ENCODE data around the gene NQO2.
A peak's percentile ranks its signal among the peaks of the same experiment; 100 is the strongest.
"Not testable (repeated sequence)": the region's sequence is repeated elsewhere in the genome, so short reads cannot be mapped to it uniquely, and the experiment has no call there.

Gene NQO2

GRCh38 chr6:2972219-2972487, 27.5 kb upstream of the NQO2 start:
- H3K27me3 Mint-ChIP-seq; ATAC-seq (replicated peaks; ENCODE audit: extremely low read depth, poor library complexity, severe bottlenecking); H3K9me3 Mint-ChIP-seq; H3K36me3 Mint-ChIP-seq (ENCODE audit: insufficient read depth); DNase-seq (ENCODE audit: low spot score in 2 of 2): not testable (repeated sequence)
- Mint-ChIP-seq H3K4me1 (peaks cover 39% of the 10 kb centered on the region), H3K27ac (ENCODE audit: low read depth) (peak overlapping the region; percentile 87), H3K4me3 (peak overlapping the region; percentile 87)

GRCh38 chr6:2972685-2973084, 27.0 kb upstream of the NQO2 start:
- not testable (repeated sequence) for H3K36me3 Mint-ChIP-seq (ENCODE audit: insufficient read depth); DNase-seq (ENCODE audit: low spot score in 2 of 2); ATAC-seq (replicated peaks; ENCODE audit: extremely low read depth, poor library complexity, severe bottlenecking); H3K27me3 Mint-ChIP-seq; H3K27ac Mint-ChIP-seq (ENCODE audit: low read depth); H3K9me3 Mint-ChIP-seq
- H3K4me1 Mint-ChIP-seq, result peaks cover 33% of the 10 kb centered on the region
- peak overlapping the region; percentile 87 for H3K4me3 Mint-ChIP-seq

GRCh38 chr6:2973180-2973579, 26.5 kb upstream of the NQO2 start:
- not testable (repeated sequence) for H3K36me3 Mint-ChIP-seq (ENCODE audit: insufficient read depth); H3K27me3 Mint-ChIP-seq; ATAC-seq (replicated peaks; ENCODE audit: extremely low read depth, poor library complexity, severe bottlenecking); DNase-seq (ENCODE audit: low spot score in 2 of 2); H3K9me3 Mint-ChIP-seq
- Mint-ChIP-seq H3K4me3 (peak overlapping the region; percentile 30), H3K4me1 (peaks cover 31% of the 10 kb centered on the region), H3K27ac (ENCODE audit: low read depth) (peak overlapping the region; percentile 59)

DNA sequence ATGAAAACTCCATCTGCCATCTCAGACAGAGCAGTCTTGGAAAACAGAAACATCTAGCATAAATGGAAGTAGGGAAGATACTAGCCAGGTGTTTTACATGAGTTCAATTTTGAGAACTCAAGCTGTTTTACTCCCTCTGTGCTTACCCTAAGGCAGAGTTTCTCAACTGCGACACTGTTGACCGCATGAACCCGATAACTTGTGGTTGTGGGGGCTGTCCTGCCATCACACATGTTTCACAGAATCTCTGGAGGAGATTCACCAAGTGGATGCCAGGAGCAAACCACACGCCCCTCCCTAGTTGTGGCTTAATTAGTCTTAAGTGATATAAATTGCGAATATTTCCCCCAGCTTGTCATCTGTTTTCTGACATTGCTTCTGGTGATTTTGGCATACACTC, 26.0 kb upstream of the NQO2 start:
- DNase-seq (ENCODE audit: low spot score in 2 of 2) (no peak), ATAC-seq (replicated peaks; ENCODE audit: extremely low read depth, poor library complexity, severe bottlenecking) (no peak)
- H3K4me3 Mint-ChIP-seq, result peak overlapping the region; percentile 30
- no peaks in the 10 kb centered on the region for H3K27me3 Mint-ChIP-seq
- peaks cover 31% of the 10 kb centered on the region for H3K4me1 Mint-ChIP-seq
- no peaks in the 10 kb centered on the region for H3K9me3 Mint-ChIP-seq
- H3K27ac Mint-ChIP-seq (ENCODE audit: low read depth), result peak overlapping the region; percentile 59
- H3K36me3 Mint-ChIP-seq (ENCODE audit: insufficient read depth), result peaks cover 9% of the 10 kb centered on the region

GRCh38 chr6:2976060-2976459, 23.6 kb upstream of the NQO2 start:
- no peak for ATAC-seq (replicated peaks; ENCODE audit: extremely low read depth, poor library complexity, severe bottlenecking)
- no peak overlapping the region for H3K4me3 Mint-ChIP-seq
- H3K4me1 Mint-ChIP-seq, result peaks cover 20% of the 10 kb centered on the region
- H3K9me3 Mint-ChIP-seq, result no peaks in the 10 kb centered on the region
- no peak for DNase-seq (ENCODE audit: low spot score in 2 of 2)
- H3K36me3 Mint-ChIP-seq (ENCODE audit: insufficient read depth), result peaks cover 6% of the 10 kb centered on the region
- peaks cover 3% of the 10 kb centered on the region for H3K27me3 Mint-ChIP-seq
- no peak overlapping the region for H3K27ac Mint-ChIP-seq (ENCODE audit: low read depth)

DNA sequence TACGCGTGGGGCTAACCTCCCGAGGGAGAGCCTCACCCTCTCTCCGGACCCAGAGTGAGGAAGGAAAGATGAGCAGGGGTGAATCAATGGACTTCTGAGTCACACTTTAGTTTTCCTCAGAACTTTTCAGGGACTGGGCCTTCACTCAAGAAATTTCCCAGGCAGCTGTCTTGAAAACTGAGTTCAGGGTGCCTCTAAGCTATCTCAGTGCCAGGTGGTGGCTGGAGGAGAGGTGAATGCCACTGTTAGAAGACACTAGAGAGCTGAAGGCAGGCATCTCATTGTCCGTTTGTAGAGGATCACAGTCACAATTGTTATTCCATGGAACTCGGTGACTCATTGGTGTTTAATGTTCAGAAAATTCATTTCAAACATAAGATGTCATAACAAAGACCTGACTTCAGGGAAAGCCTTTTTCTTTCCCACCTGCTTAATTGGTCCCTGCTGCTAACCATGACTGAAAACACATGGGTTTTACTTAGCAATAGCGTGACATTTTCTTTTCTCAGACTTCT, 23.1 kb upstream of the NQO2 start:
- Mint-ChIP-seq H3K27me3 (peaks cover 9% of the 10 kb centered on the region), H3K4me3 (no peak overlapping the region), H3K4me1 (peaks cover 19% of the 10 kb centered on the region), H3K27ac (ENCODE audit: low read depth) (no peak overlapping the region), H3K36me3 (ENCODE audit: insufficient read depth) (peaks cover 5% of the 10 kb centered on the region), H3K9me3 (no peaks in the 10 kb centered on the region)
- ATAC-seq (replicated peaks; ENCODE audit: extremely low read depth, poor library complexity, severe bottlenecking) (no peak), DNase-seq (ENCODE audit: low spot score in 2 of 2) (no peak)

DNA sequence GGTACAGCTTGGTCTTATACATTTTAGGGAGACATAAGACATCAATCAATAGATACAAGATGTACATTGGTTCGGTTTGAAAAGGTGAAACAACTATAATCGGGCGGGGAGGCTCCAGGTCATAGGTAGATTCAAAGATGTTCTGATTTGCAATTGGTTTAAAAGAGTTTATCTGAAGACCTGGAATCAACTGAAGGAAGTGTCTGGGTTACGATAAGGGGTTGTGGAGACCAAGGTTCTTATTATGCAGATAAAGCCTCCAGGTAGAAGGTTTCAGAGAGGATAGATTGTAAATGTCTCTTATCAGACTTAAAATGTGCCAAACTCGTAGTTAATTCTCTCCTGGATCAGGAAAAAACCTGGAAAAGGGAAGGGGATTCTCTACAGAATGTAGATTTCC, 22.4 kb upstream of the NQO2 start:
- no peaks in the 10 kb centered on the region for H3K9me3 Mint-ChIP-seq
- H3K4me3 Mint-ChIP-seq, result no peak overlapping the region
- DNase-seq (ENCODE audit: low spot score in 2 of 2) (no peak), ATAC-seq (replicated peaks; ENCODE audit: extremely low read depth, poor library complexity, severe bottlenecking) (no peak)
- H3K4me1 Mint-ChIP-seq, result peaks cover 14% of the 10 kb centered on the region
- H3K27me3 Mint-ChIP-seq, result peaks cover 15% of the 10 kb centered on the region
- H3K36me3 Mint-ChIP-seq (ENCODE audit: insufficient read depth), result peaks cover 3% of the 10 kb centered on the region
- H3K27ac Mint-ChIP-seq (ENCODE audit: low read depth), result no peak overlapping the region

- H3K4me1 Mint-ChIP-seq, result peaks cover 18% of the 10 kb centered on the region
- H3K9me3 Mint-ChIP-seq, result no peaks in the 10 kb centered on the region
- no peak overlapping the region for H3K27ac Mint-ChIP-seq (ENCODE audit: low read depth)
- DNase-seq (ENCODE audit: low spot score in 2 of 2) (no peak), ATAC-seq (replicated peaks; ENCODE audit: extremely low read depth, poor library complexity, severe bottlenecking) (no peak)
- peaks cover 19% of the 10 kb centered on the region for H3K27me3 Mint-ChIP-seq
- H3K4me3 Mint-ChIP-seq, result no peak overlapping the region
- peaks cover 1% of the 10 kb centered on the region for H3K36me3 Mint-ChIP-seq (ENCODE audit: insufficient read depth)
Observed at GRCh38 chr6:2977799-2978590, 21.7 kb upstream of the NQO2 start.

DNA sequence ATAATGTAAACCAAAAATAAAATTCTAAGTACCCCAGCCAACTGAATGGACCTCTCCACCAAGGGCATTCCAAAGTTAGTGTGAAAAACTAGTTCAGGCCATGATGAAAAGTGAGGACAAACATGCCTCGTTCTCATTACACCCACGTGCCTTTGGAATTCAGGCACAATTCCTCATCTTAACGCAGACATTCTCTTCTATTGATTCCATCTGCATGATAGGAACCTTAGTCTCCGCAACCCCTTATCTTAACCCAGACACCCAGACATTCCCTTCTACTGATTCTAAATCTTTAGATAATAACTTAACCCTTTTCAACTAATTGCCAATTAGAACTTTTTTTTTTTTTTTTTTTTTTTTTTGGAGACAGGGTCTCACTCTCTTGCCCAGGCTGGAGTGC, 20.8 kb upstream of the NQO2 start:
- DNase-seq (ENCODE audit: low spot score in 2 of 2) (no peak), ATAC-seq (replicated peaks; ENCODE audit: extremely low read depth, poor library complexity, severe bottlenecking) (no peak)
- Mint-ChIP-seq H3K4me3 (no peak overlapping the region), H3K27ac (ENCODE audit: low read depth) (no peak overlapping the region), H3K4me1 (peaks cover 12% of the 10 kb centered on the region), H3K36me3 (ENCODE audit: insufficient read depth) (peaks cover 1% of the 10 kb centered on the region), H3K9me3 (no peaks in the 10 kb centered on the region), H3K27me3 (peaks cover 19% of the 10 kb centered on the region)

GRCh38 chr6:2979819-2980464, 19.8 kb upstream of the NQO2 start:
- Mint-ChIP-seq H3K4me1 (peaks cover 6% of the 10 kb centered on the region), H3K27me3 (peaks cover 19% of the 10 kb centered on the region), H3K36me3 (ENCODE audit: insufficient read depth) (no peaks in the 10 kb centered on the region), H3K4me3 (no peak overlapping the region), H3K9me3 (no peaks in the 10 kb centered on the region), H3K27ac (ENCODE audit: low read depth) (no peak overlapping the region)
- DNase-seq (ENCODE audit: low spot score in 2 of 2) (no peak), ATAC-seq (replicated peaks; ENCODE audit: extremely low read depth, poor library complexity, severe bottlenecking) (no peak)

- Mint-ChIP-seq H3K9me3 (no peaks in the 10 kb centered on the region), H3K4me1 (peaks cover 6% of the 10 kb centered on the region), H3K4me3 (no peak overlapping the region), H3K27me3 (peaks cover 19% of the 10 kb centered on the region), H3K36me3 (ENCODE audit: insufficient read depth) (no peaks in the 10 kb centered on the region), H3K27ac (ENCODE audit: low read depth) (no peak overlapping the region)
- DNase-seq (ENCODE audit: low spot score in 2 of 2) (no peak), ATAC-seq (replicated peaks; ENCODE audit: extremely low read depth, poor library complexity, severe bottlenecking) (no peak)
Observed at GRCh38 chr6:2980465-2980855, 19.2 kb upstream of the NQO2 start.

GRCh38 chr6:2982426-2983117, 17.1 kb upstream of the NQO2 start:
- no peak overlapping the region for H3K4me3 Mint-ChIP-seq
- peaks cover 3% of the 10 kb centered on the region for H3K36me3 Mint-ChIP-seq (ENCODE audit: insufficient read depth)
- ATAC-seq (replicated peaks; ENCODE audit: extremely low read depth, poor library complexity, severe bottlenecking), result no peak
- peaks cover 19% of the 10 kb centered on the region for H3K27me3 Mint-ChIP-seq
- no peak overlapping the region for H3K27ac Mint-ChIP-seq (ENCODE audit: low read depth)
- H3K9me3 Mint-ChIP-seq, result no peaks in the 10 kb centered on the region
- H3K4me1 Mint-ChIP-seq, result peaks cover 11% of the 10 kb centered on the region
- no peak for DNase-seq (ENCODE audit: low spot score in 2 of 2)
